ENCODE results near the gene PJA2.
"Not testable (repeated sequence)": the region's sequence is repeated elsewhere in the genome, so short reads cannot be mapped to it uniquely, and the experiment has no call there.

The PJA2 gene

GRCh38 chr5:109409844-109410388 is at the start of gene PJA2:
TSS of gene PJA2 (minus strand) at chr5:109409974. CDS start at chr5:109383433, 26,541 bp downstream.
- in situ Hi-C loops (cut with MboI; ENCODE audit: low sequenced_read_pairs), result no loop called here

GRCh38 chr5:109455598-109456096 is 45.9 kb upstream of the PJA2 start:
- in situ Hi-C loops (cut with MboI; ENCODE audit: low sequenced_read_pairs), result no loop called here

- in situ Hi-C loops (cut with MboI; ENCODE audit: low sequenced_read_pairs), result no loop called here
These were observed 45.1 kb upstream of the PJA2 start for GRCh38 chr5:109454731-109455505.

GRCh38 chr5:109453251-109453650 is 43.5 kb upstream of the PJA2 start:
- in situ Hi-C loops (cut with MboI; ENCODE audit: low sequenced_read_pairs), result no loop called here

- in situ Hi-C loops (cut with MboI; ENCODE audit: low sequenced_read_pairs), result no loop called here
These were observed 42.9 kb upstream of the PJA2 start for GRCh38 chr5:109452661-109453060.

GRCh38 chr5:109451146-109451545 is 41.4 kb upstream of the PJA2 start:
- in situ Hi-C loops (cut with MboI; ENCODE audit: low sequenced_read_pairs), result no loop called here

GRCh38 chr5:109450129-109450877 is 40.5 kb upstream of the PJA2 start:
- in situ Hi-C loops (cut with MboI; ENCODE audit: low sequenced_read_pairs), result no loop called here

- in situ Hi-C loops (cut with MboI; ENCODE audit: low sequenced_read_pairs), result no loop called here
These were observed 39.1 kb upstream of the PJA2 start for GRCh38 chr5:109448838-109449237.

- in situ Hi-C loops (cut with MboI; ENCODE audit: low sequenced_read_pairs), result no loop called here
These were observed 29.8 kb upstream of the PJA2 start for GRCh38 chr5:109439590-109439989.

- in situ Hi-C loops (cut with MboI; ENCODE audit: low sequenced_read_pairs), result no loop called here
These were observed 16.3 kb upstream of the PJA2 start for GRCh38 chr5:109426075-109426474.

GRCh38 chr5:109425521-109425920 is 15.7 kb upstream of the PJA2 start:
- in situ Hi-C loops (cut with MboI; ENCODE audit: low sequenced_read_pairs), result not testable (repeated sequence)

GRCh38 chr5:109421956-109422355 is 12.2 kb upstream of the PJA2 start:
- in situ Hi-C loops (cut with MboI; ENCODE audit: low sequenced_read_pairs), result no loop called here

- in situ Hi-C loops (cut with MboI; ENCODE audit: low sequenced_read_pairs), result no loop called here
These were observed 9.1 kb upstream of the PJA2 start for GRCh38 chr5:109418712-109419352.

- in situ Hi-C loops (cut with MboI; ENCODE audit: low sequenced_read_pairs), result no loop called here
These were observed 7.1 kb upstream of the PJA2 start for GRCh38 chr5:109416882-109417281.

- in situ Hi-C loops (cut with MboI; ENCODE audit: low sequenced_read_pairs), result not testable (repeated sequence)
These were observed 4.2 kb upstream of the PJA2 start for GRCh38 chr5:109413921-109414461.

- in situ Hi-C loops (cut with MboI; ENCODE audit: low sequenced_read_pairs), result no loop called here
These were observed 3.7 kb upstream of the PJA2 start for GRCh38 chr5:109413458-109413857.

GRCh38 chr5:109412981-109413402 is 3.2 kb upstream of the PJA2 start:
- in situ Hi-C loops (cut with MboI; ENCODE audit: low sequenced_read_pairs), result no loop called here

GRCh38 chr5:109411627-109412026 is 1.9 kb upstream of the PJA2 start:
- in situ Hi-C loops (cut with MboI; ENCODE audit: low sequenced_read_pairs), result no loop called here

- in situ Hi-C loops (cut with MboI; ENCODE audit: low sequenced_read_pairs), result no loop called here
These were observed 1.4 kb upstream of the PJA2 start for GRCh38 chr5:109411149-109411514.

- in situ Hi-C loops (cut with MboI; ENCODE audit: low sequenced_read_pairs), result no loop called here
These were observed 795 bp upstream of the PJA2 start for GRCh38 chr5:109410389-109411148.
